NCI-H2227 treated with DMSO at 0.1 percent for 48 hours (cell line): ENCODE measurements around the gene RASD2.

ENCODE experiments used
- DNase-seq: peaks from one replicate; lab custom pipeline; 2025; lab: John Stamatoyannopoulos, UW

Gene RASD2

GRCh38 chr22:35519306-35520000, 21.2 kb upstream of the RASD2 start:
- DNase-seq, result no peak

- DNase-seq, result no peak
These were observed 19.0 kb upstream of the RASD2 start for GRCh38 chr22:35521358-35522224.

- no peak for DNase-seq
These were observed 18.1 kb upstream of the RASD2 start for GRCh38 chr22:35522225-35523149.

- no peak for DNase-seq
These were observed 17.3 kb upstream of the RASD2 start for GRCh38 chr22:35523167-35523947.

GRCh38 chr22:35524966-35525686, 15.5 kb upstream of the RASD2 start:
- no peak for DNase-seq

GRCh38 chr22:35525687-35526332, 14.8 kb upstream of the RASD2 start:
- DNase-seq, result no peak

GRCh38 chr22:35526333-35526979, 14.2 kb upstream of the RASD2 start:
- DNase-seq, result no peak

- no peak for DNase-seq
These were observed 11.7 kb upstream of the RASD2 start for GRCh38 chr22:35528927-35529326.

- no peak for DNase-seq
These were observed 9.9 kb upstream of the RASD2 start for GRCh38 chr22:35530700-35531099.

- no peak for DNase-seq
These were observed 9.4 kb upstream of the RASD2 start for GRCh38 chr22:35531202-35531601.

- no peak for DNase-seq
These were observed 9.0 kb upstream of the RASD2 start for GRCh38 chr22:35531676-35532075.

GRCh38 chr22:35533365-35534029, 7.1 kb upstream of the RASD2 start:
- DNase-seq, result no peak

GRCh38 chr22:35534091-35534490, 6.5 kb upstream of the RASD2 start:
- DNase-seq, result no peak

- no peak for DNase-seq
These were observed 3.4 kb upstream of the RASD2 start for GRCh38 chr22:35537232-35537631.

- no peak for DNase-seq
These were observed 1.8 kb upstream of the RASD2 start for GRCh38 chr22:35538801-35539321.

GRCh38 chr22:35539487-35539886, 1.1 kb upstream of the RASD2 start:
- DNase-seq, result no peak

- DNase-seq, result no peak
These were observed 579 bp upstream of the RASD2 start for GRCh38 chr22:35539910-35540594.

GRCh38 chr22:35541254-35541748, 670 bp downstream of the RASD2 start:
- DNase-seq, result no peak
